GM18502 (cell line): ENCODE measurements around the gene GNA12.
"Not testable (repeated sequence)": the region's sequence is repeated elsewhere in the genome, so short reads cannot be mapped to it uniquely, and the experiment has no call there.

Experiments used
- ATAC-seq: cut with Tn5 transposase; IDR thresholded peaks from one replicate; pipeline ENCODE4 v1.9.1; 2021; ENCODE audit warnings: mild to moderate bottlenecking; ENCODE audit not compliant: unreplicated experiment, poor library complexity

The GNA12 gene

GRCh38 chr7:2866601-2867000 lies 22.5 kb upstream of the GNA12 start:
- ATAC-seq = no peak

- ATAC-seq = peak; percentile 33
Measured at GRCh38 chr7:2864999-2865670, 21.0 kb upstream of the GNA12 start.

- ATAC-seq = no peak
Measured at GRCh38 chr7:2864204-2864985, 20.3 kb upstream of the GNA12 start.

- ATAC-seq = peak; percentile 98
Measured at GRCh38 chr7:2863461-2864066, 19.5 kb upstream of the GNA12 start.

- no peak for ATAC-seq
Measured at GRCh38 chr7:2862831-2863361, 18.8 kb upstream of the GNA12 start.

GRCh38 chr7:2861509-2861908 lies 17.4 kb upstream of the GNA12 start:
- no peak for ATAC-seq

GRCh38 chr7:2860627-2861133 lies 16.6 kb upstream of the GNA12 start:
- no peak for ATAC-seq

- ATAC-seq = no peak
Measured at GRCh38 chr7:2859952-2860351, 15.8 kb upstream of the GNA12 start.

- no peak for ATAC-seq
Measured at GRCh38 chr7:2858621-2859020, 14.5 kb upstream of the GNA12 start.

- ATAC-seq = no peak
Measured at GRCh38 chr7:2856388-2857169, 12.5 kb upstream of the GNA12 start.

- no peak for ATAC-seq
Measured at GRCh38 chr7:2855386-2855785, 11.3 kb upstream of the GNA12 start.

- ATAC-seq = not testable (repeated sequence)
Measured at GRCh38 chr7:2853552-2853951, 9.4 kb upstream of the GNA12 start.

GRCh38 chr7:2853147-2853546 lies 9.0 kb upstream of the GNA12 start:
- ATAC-seq = no peak

GRCh38 chr7:2851497-2851896 lies 7.4 kb upstream of the GNA12 start:
- peak; percentile 80 for ATAC-seq

- ATAC-seq = no peak
Measured at GRCh38 chr7:2849941-2850766, 6.0 kb upstream of the GNA12 start.

- ATAC-seq = no peak
Measured at GRCh38 chr7:2845034-2845592, 1.0 kb upstream of the GNA12 start.

- no peak for ATAC-seq
Measured at GRCh38 chr7:2843711-2844152, 376 bp downstream of the GNA12 start.

GRCh38 chr7:2843191-2843685 lies 870 bp downstream of the GNA12 start:
- no peak for ATAC-seq

GRCh38 chr7:2841907-2842306 lies 2.2 kb downstream of the GNA12 start:
- no peak for ATAC-seq
